Naive thymus-derived CD4-positive, alpha-beta T cell (primary cell): ENCODE data around the gene TMEM266. TPM values are rescaled to one million over a fixed set of nuclear protein-coding genes. Genes with fewer than 3 reads are reported as not detected.

Experiments
- ATAC-seq: fragments of 150-1000 bp; cut with Tn5 transposase; 2 replicates; pipeline ENCODE4 v1.10.0; 2021; ENCODE audit warnings: mild to moderate bottlenecking, moderate library complexity
- CTCF ChIA-PET: fragments of 350-600 bp; sonication (Branson Sonifier 250); formaldehyde crosslinking; loops from one replicate; lab custom pipeline; 2021; ENCODE audit warnings: antibody characterized with exemption; lab: Charles Lee
- POLR2A ChIA-PET: fragments of 350-600 bp; sonication (Branson Sonifier 250); formaldehyde crosslinking; loops from one replicate; lab custom pipeline; 2021; ENCODE audit warnings: antibody characterized with exemption, inconsistent platforms; lab: Charles Lee
- DNase-seq, 9 donors: peaks; one replicate each; pipeline versions ENCODE4 v3.0.0 to v3.0.0-alpha.2; 2020 to 2022; ENCODE audit warnings: mixed read lengths in 1 of 9
- H3K27ac ChIP-seq: one replicate; pipeline ENCODE4 v1.7.0; 2013; ENCODE audit warnings: mild to moderate bottlenecking, low read depth, low read length, moderate library complexity
- H3K27me3 ChIP-seq, 2 donors: one replicate each; pipeline ENCODE4 v1.7.0; 2013; ENCODE audit warnings: low read length in 2 of 2, mild to moderate bottlenecking in 2 of 2, moderate library complexity in 2 of 2; ENCODE audit not compliant: control insufficient read depth in 2 of 2, insufficient read depth in 2 of 2
- H3K36me3 ChIP-seq, 3 experiments: 1 replicate in 2 of 3; 2 replicates in 1 of 3; pipeline ENCODE4 v1.7.0; 2013; ENCODE audit warnings: low read length in 3 of 3, mild to moderate bottlenecking in 3 of 3, moderate library complexity in 1 of 3; ENCODE audit not compliant: insufficient read depth in 3 of 3, control insufficient read depth in 2 of 3
- H3K4me1 ChIP-seq, 2 donors: one replicate each; pipeline ENCODE4 v1.7.0; 2013; ENCODE audit warnings: low read length in 2 of 2, mild to moderate bottlenecking in 2 of 2, moderate library complexity in 1 of 2; ENCODE audit not compliant: control insufficient read depth in 2 of 2, insufficient read depth in 2 of 2
- H3K4me3 ChIP-seq: 2 replicates; pipeline ENCODE4 v1.7.0; 2013; ENCODE audit warnings: mild to moderate bottlenecking, low read length
- H3K9me3 ChIP-seq, 3 experiments: 1 replicate in 2 of 3; 2 replicates in 1 of 3; pipeline ENCODE4 v1.7.0; 2013; ENCODE audit warnings: low read length in 3 of 3; ENCODE audit not compliant: control insufficient read depth in 2 of 3
- H3K27ac Mint-ChIP-seq, 9 donors: one replicate each; pipeline ENCODE4 v1.8.0; 2020 to 2022; ENCODE audit warnings: mixed read lengths in 9 of 9, mild to moderate bottlenecking in 8 of 9, moderate library complexity in 5 of 9, inconsistent platforms in 2 of 9
- H3K27me3 Mint-ChIP-seq, 5 donors: one replicate each; pipeline ENCODE4 v1.8.0; 2021 to 2022; ENCODE audit warnings: mixed read lengths in 5 of 5, mild to moderate bottlenecking in 1 of 5
- H3K36me3 Mint-ChIP-seq, 5 donors: one replicate each; pipeline ENCODE4 v1.8.0; 2020 to 2022; ENCODE audit warnings: mixed read lengths in 5 of 5, mild to moderate bottlenecking in 3 of 5, inconsistent platforms in 1 of 5
- H3K4me1 Mint-ChIP-seq, 7 donors: one replicate each; pipeline ENCODE4 v1.8.0; 2020 to 2022; ENCODE audit warnings: mixed read lengths in 7 of 7, mild to moderate bottlenecking in 3 of 7, inconsistent platforms in 1 of 7
- H3K4me3 Mint-ChIP-seq, 10 donors: one replicate each; pipeline ENCODE4 v1.8.0; 2020 to 2022; ENCODE audit warnings: mild to moderate bottlenecking in 10 of 10, mixed read lengths in 10 of 10, moderate library complexity in 6 of 10, inconsistent platforms in 2 of 10
- H3K9me3 Mint-ChIP-seq, 11 donors: one replicate each; pipeline ENCODE4 v1.8.0; 2020 to 2022; ENCODE audit warnings: mixed read lengths in 11 of 11, mild to moderate bottlenecking in 4 of 11, inconsistent platforms in 1 of 11, moderate library complexity in 1 of 11
- intact Hi-C, 2 donors: fragments of 100-400 bp; cut with micrococcal nuclease; formaldehyde crosslinking; loops; one replicate each; pipeline ENCODE4 v1.15.1; 2023
- polyA plus RNA-seq, 2 donors: library from polyadenylated mRNA; unstranded; fragments of 300-500 nt; fragmentation: Illumina TruSeq; gene quantifications; one replicate each; pipeline ENCODE4 v1.2.3, GENCODE V29; 2021
- total RNA-seq, 6 experiments: library from RNA in 5 of 6; stranded (reverse) in 5 of 6; gene quantifications; 1 replicate in 5 of 6; 2 replicates in 1 of 6; pipeline ENCODE4 v1.2.3 and lab custom pipeline; 2021 to 2026

The TMEM266 gene
- total and polyA plus RNA-seq, 7 experiments from 2014 or later, result not detected

GRCh38 chr15:76251717-76252116 is 191.9 kb downstream of the TMEM266 start:
- no peaks in the 10 kb centered on the region for H3K9me3 ChIP-seq
- H3K9me3 Mint-ChIP-seq, result no peaks in the 10 kb centered on the region
- H3K27me3 ChIP-seq, result no peaks in the 10 kb centered on the region
- no peak overlapping the region for H3K4me3 Mint-ChIP-seq
- H3K4me3 ChIP-seq, result no peak overlapping the region
- ATAC-seq, result no peak
- H3K27ac ChIP-seq, result no peak overlapping the region
- no peaks in the 10 kb centered on the region for H3K27me3 Mint-ChIP-seq
- no peaks in the 10 kb centered on the region for H3K4me1 ChIP-seq
- no peak for DNase-seq
- no peaks in the 10 kb centered on the region for H3K36me3 ChIP-seq
- ChIA-PET POLR2A (no interaction called here), CTCF (no interaction called here)
- H3K27ac Mint-ChIP-seq, result no peak overlapping the region
- intact Hi-C loops, result no loop called here
- peaks cover 0 to 3% (median 0%) of the 10 kb centered on the region in 7 donors for H3K4me1 Mint-ChIP-seq
- peaks cover 0 to 21% (median 8%) of the 10 kb centered on the region in 5 donors for H3K36me3 Mint-ChIP-seq

- Mint-ChIP-seq H3K36me3 (peaks cover 0 to 23% (median 12%) of the 10 kb centered on the region in 5 donors), H3K9me3 (no peaks in the 10 kb centered on the region), H3K4me3 (no peak overlapping the region), H3K4me1 (peaks cover 0 to 3% (median 0%) of the 10 kb centered on the region in 7 donors), H3K27me3 (no peaks in the 10 kb centered on the region), H3K27ac (no peak overlapping the region)
- ATAC-seq (no peak), DNase-seq (no peak)
- ChIA-PET POLR2A (no interaction called here), CTCF (no interaction called here)
- intact Hi-C loops, result no loop called here
- H3K4me1 ChIP-seq, result no peaks in the 10 kb centered on the region
- H3K36me3 ChIP-seq, result no peaks in the 10 kb centered on the region
- H3K4me3 ChIP-seq, result no peak overlapping the region
- no peak overlapping the region for H3K27ac ChIP-seq
- H3K27me3 ChIP-seq, result no peaks in the 10 kb centered on the region
- H3K9me3 ChIP-seq, result no peaks in the 10 kb centered on the region
Observed at GRCh38 chr15:76252249-76252648, 192.5 kb downstream of the TMEM266 start.

GRCh38 chr15:76253691-76254473 is 194.1 kb downstream of the TMEM266 start:
- peaks cover 0 to 22% (median 11%) of the 10 kb centered on the region in 5 donors for H3K36me3 Mint-ChIP-seq
- Histone ChIP-seq H3K4me1 (no peaks in the 10 kb centered on the region), H3K27me3 (no peaks in the 10 kb centered on the region), H3K4me3 (no peak overlapping the region), H3K9me3 (no peaks in the 10 kb centered on the region), H3K27ac (no peak overlapping the region), H3K36me3 (peaks cover 0 to 2% (median 0%) of the 10 kb centered on the region in 3 experiments)
- H3K4me3 Mint-ChIP-seq, result no peak overlapping the region
- no peaks in the 10 kb centered on the region for H3K27me3 Mint-ChIP-seq
- ChIA-PET CTCF (no interaction called here), POLR2A (no interaction called here)
- intact Hi-C loops, result no loop called here
- H3K27ac Mint-ChIP-seq, result no peak overlapping the region
- peaks cover 0 to 2% (median 0%) of the 10 kb centered on the region in 7 donors for H3K4me1 Mint-ChIP-seq
- peaks cover 0 to 2% (median 0%) of the 10 kb centered on the region in 11 donors for H3K9me3 Mint-ChIP-seq
- ATAC-seq, result no peak
- DNase-seq, result no peak

Other genes with a start within 250 kb of the TMEM266 start
- gene UBE2Q2, start 216.5 kb upstream of the TMEM266 start, total RNA-seq, result 10 to 100 TPM; 28.2 to 32.1 (median 28.8) TPM
- 10 to 100 TPM; 27.7 to 30.5 TPM for gene UBE2Q2, start 216.5 kb upstream of the TMEM266 start, polyA plus RNA-seq
- 10 to 100 TPM in 4 of 5 experiments, 1 to 10 TPM in 1; 9.7 to 34.5 (median 25.5) TPM for gene FBXO22, start 156.1 kb upstream of the TMEM266 start, total RNA-seq
- gene FBXO22, start 156.1 kb upstream of the TMEM266 start, polyA plus RNA-seq, result 10 to 100 TPM; 14.7 to 15.3 TPM
- not detected for gene NRG4, start 47.6 kb upstream of the TMEM266 start, total RNA-seq
- gene NRG4, start 47.6 kb upstream of the TMEM266 start, polyA plus RNA-seq, result not detected